Uterus (tissue), 4 donors: ENCODE measurements around the gene UST. TPM values are rescaled to one million over a fixed set of nuclear protein-coding genes. Genes with fewer than 3 reads are reported as not detected.

Experiments
- DNase-seq, 2 donors: peaks; one replicate each; pipeline ENCODE4 v3.0.0-alpha.2; 2019 to 2020
- H3K27ac ChIP-seq, 2 donors: fragments of 200-600 bp; sonication (generic); 1 replicate in 1 of 2; 2 replicates in 1 of 2; pipeline ENCODE4 v1.5.1; 2016 to 2018
- H3K27me3 ChIP-seq, 2 donors: fragments of 200-600 bp; sonication (generic); one replicate each; pipeline ENCODE4 v1.5.1; 2018 to 2019; ENCODE audit warnings: control low read depth in 1 of 2
- H3K36me3 ChIP-seq, 2 donors: fragments of 200-600 bp; sonication (generic); one replicate each; pipeline ENCODE4 v1.5.1; 2019; ENCODE audit warnings: control low read depth in 1 of 2
- H3K4me1 ChIP-seq, 2 donors: fragments of 200-600 bp; sonication (generic); one replicate each; pipeline ENCODE4 v1.5.1; 2018 to 2019; ENCODE audit warnings: control low read depth in 1 of 2
- H3K4me3 ChIP-seq, 2 donors: fragments of 200-600 bp; sonication (generic); 1 replicate in 1 of 2; 2 replicates in 1 of 2; pipeline ENCODE4 v1.5.1; 2018 to 2019; ENCODE audit warnings: mild to moderate bottlenecking in 1 of 2
- H3K9me3 ChIP-seq, 2 donors: fragments of 200-600 bp; sonication (generic); one replicate each; pipeline ENCODE4 v1.5.1; 2019; ENCODE audit warnings: control low read depth in 1 of 2
- CTCF ChIP-seq, 4 experiments: fragments of 200-600 bp in 2 of 4; fragments of 450-650 bp in 2 of 4; sonication (generic) in 2 of 4; IDR thresholded peaks; one replicate each; pipeline ENCODE4 v1.5.1; 2016 to 2019; ENCODE audit warnings: antibody characterized with exemption in 4 of 4, mild to moderate bottlenecking in 2 of 4, moderate library complexity in 1 of 4
- POLR2A ChIP-seq, 2 donors: fragments of 450-650 bp; IDR thresholded peaks; one replicate each; pipeline ENCODE4 v1.6.1; 2016; ENCODE audit warnings: antibody characterized with exemption in 2 of 2, mild to moderate bottlenecking in 1 of 2, moderate library complexity in 1 of 2
- intact Hi-C: fragments of 100-400 bp; cut with DNase I; formaldehyde crosslinking; loops from one replicate; pipeline ENCODE4 v1.15.1; 2023; ENCODE audit warnings: low total_unique reads
- total RNA-seq, 4 donors: library from RNA; depleted of rRNA in 3 of 4; stranded (reverse); fragments of >200 nt in 3 of 4; gene quantifications; one replicate each; pipeline versions ENCODE4 v1.1.0 to v1.2.4, GENCODE V29; 2014 to 2023
- donor health status: DM: yes; HTN: yes; CAD: no.

Gene UST
- total RNA-seq, 4 donors from 2014 or later, result 6.1 to 23.2 (median 17.2) TPM

DNA sequence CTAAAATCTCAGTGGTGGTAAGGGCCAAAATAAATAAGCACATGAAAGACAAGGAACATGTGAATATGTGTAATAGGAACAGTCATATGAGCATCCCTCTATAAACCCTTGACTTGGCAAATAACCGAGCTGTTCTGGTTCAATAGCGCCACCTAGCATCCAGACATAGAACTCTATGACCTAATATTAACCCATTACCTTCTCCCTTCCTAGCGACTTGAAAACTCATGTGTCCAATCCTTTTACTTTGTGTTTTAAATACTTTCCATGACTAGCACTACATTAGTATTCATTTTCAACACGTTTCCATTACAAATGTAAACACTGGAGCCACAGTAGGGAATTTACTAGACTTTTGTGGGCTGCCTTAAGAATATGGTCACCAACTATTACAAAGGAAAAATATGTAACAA, 279.7 kb downstream of the UST start:
- intact Hi-C loops, result loop anchor here (10.0 kb wide), 1 partner anchor 488 kb away; no protein-coding TSS in a partner anchor
- Histone ChIP-seq H3K27ac (no peak overlapping the region), H3K36me3 (no peaks in the 10 kb centered on the region), H3K4me1 (no peaks in the 10 kb centered on the region), H3K27me3 (no peaks in the 10 kb centered on the region), H3K4me3 (no peak overlapping the region), H3K9me3 (no peaks in the 10 kb centered on the region)
- no peak for DNase-seq
- no peak for TF ChIP-seq POLR2A (IDR thresholded peaks at IDR 0.05)
- peak in 2 of 4 experiments; percentile 28 to 40 for TF ChIP-seq CTCF (IDR thresholded peaks at IDR 0.05)

- Histone ChIP-seq H3K27me3 (no peaks in the 10 kb centered on the region), H3K9me3 (no peaks in the 10 kb centered on the region), H3K4me3 (no peak overlapping the region), H3K27ac (no peak overlapping the region), H3K36me3 (no peaks in the 10 kb centered on the region), H3K4me1 (no peaks in the 10 kb centered on the region)
- intact Hi-C loops, result loop anchor here (10.0 kb wide), 1 partner anchor 487 kb away; no protein-coding TSS in a partner anchor
- no peak for DNase-seq
- no peak for TF ChIP-seq POLR2A (IDR thresholded peaks at IDR 0.05)
- no peak for TF ChIP-seq CTCF (IDR thresholded peaks at IDR 0.05)
Measured at GRCh38 chr6:149027484-149027883, 280.7 kb downstream of the UST start.

- Histone ChIP-seq H3K4me3 (no peak overlapping the region), H3K36me3 (no peaks in the 10 kb centered on the region), H3K4me1 (peaks cover 0 to 10% of the 10 kb centered on the region in 2 donors), H3K27me3 (no peaks in the 10 kb centered on the region), H3K27ac (peak overlapping the region; percentile 24 to 55), H3K9me3 (no peaks in the 10 kb centered on the region)
- TF ChIP-seq CTCF (IDR thresholded peaks at IDR 0.05) (peak; percentile 72 to 88 (median 80)), POLR2A (IDR thresholded peaks at IDR 0.05) (no peak)
- DNase-seq, result peak; percentile 44 to 82
- intact Hi-C loops, result loop anchor here (10.0 kb wide), 1 partner anchor 486 kb away; no protein-coding TSS in a partner anchor
Measured at GRCh38 chr6:149028767-149029405, 282.1 kb downstream of the UST start.

- H3K27me3 ChIP-seq, result no peaks in the 10 kb centered on the region
- no peaks in the 10 kb centered on the region for H3K36me3 ChIP-seq
- DNase-seq, result no peak
- H3K27ac ChIP-seq, result peak overlapping the region; percentile 71 to 86
- peaks cover 0 to 10% of the 10 kb centered on the region in 2 donors for H3K4me1 ChIP-seq
- H3K9me3 ChIP-seq, result no peaks in the 10 kb centered on the region
- no peak for TF ChIP-seq POLR2A (IDR thresholded peaks at IDR 0.05)
- TF ChIP-seq CTCF (IDR thresholded peaks at IDR 0.05), result no peak
- intact Hi-C loops, result no loop called here
- no peak overlapping the region for H3K4me3 ChIP-seq
Measured at GRCh38 chr6:149031201-149031858, 284.5 kb downstream of the UST start.
